HUDEP-2 (cell line): ENCODE results near the gene ADGRG6.
"Not testable (repeated sequence)": the region's sequence is repeated elsewhere in the genome, so short reads cannot be mapped to it uniquely, and the experiment has no call there.

Experiments used
- DNase-seq, 76 experiments: peaks; one replicate each; lab custom pipeline; 2025; ENCODE audit not compliant: unreplicated experiment in 76 of 76; lab: John Stamatoyannopoulos, UW

ADGRG6 gene

DNA sequence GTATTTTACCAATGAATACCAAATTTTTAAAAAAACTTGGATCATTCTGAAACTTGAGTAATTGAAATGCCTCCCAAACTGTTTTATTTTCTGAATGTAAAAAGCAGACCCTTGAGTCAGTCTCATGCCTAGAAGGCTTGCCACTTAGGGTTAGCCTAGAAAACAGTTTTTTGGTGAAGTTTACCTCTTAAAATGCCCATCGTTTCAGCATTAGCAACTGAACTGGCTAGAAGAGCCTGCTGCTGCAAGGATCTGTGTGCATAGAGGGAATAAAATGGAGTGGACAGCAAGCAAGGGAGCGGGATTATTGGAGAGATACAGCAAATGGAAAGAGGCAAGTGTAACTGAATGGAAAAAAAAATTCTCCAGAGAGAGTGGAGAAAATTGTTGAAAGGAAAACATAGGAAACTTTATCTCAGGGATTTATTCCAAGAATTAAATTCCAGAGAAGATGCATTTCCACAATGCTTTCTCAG is 40.1 kb downstream of the ADGRG6 start:
- no peak for DNase-seq

- DNase-seq: no peak
Measured at GRCh38 chr6:142342986-142343385, 41.2 kb downstream of the ADGRG6 start.

- no peak for DNase-seq
Measured at GRCh38 chr6:142343938-142344337, 42.1 kb downstream of the ADGRG6 start.

DNA sequence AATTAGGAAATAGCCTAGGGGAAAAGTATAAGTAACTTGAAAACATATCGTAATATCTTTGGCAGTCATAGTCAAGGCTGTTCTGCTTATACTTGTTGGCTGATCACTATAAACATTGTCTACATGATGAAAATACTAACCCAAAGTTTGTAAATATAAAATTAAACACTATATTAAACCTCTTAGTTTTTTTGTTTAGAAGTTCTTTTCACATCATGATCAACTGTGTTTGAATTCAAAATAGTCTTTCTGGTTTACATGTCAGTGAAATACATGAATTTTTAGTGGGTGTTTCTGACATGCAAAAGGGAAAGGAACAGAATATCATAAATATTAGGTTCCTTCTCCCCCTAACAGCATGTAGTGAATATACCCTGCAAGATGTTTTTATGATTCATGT is 43.5 kb downstream of the ADGRG6 start:
- no peak for DNase-seq

- DNase-seq: not testable (repeated sequence)
Measured at GRCh38 chr6:142346166-142346565, 44.4 kb downstream of the ADGRG6 start.

DNA sequence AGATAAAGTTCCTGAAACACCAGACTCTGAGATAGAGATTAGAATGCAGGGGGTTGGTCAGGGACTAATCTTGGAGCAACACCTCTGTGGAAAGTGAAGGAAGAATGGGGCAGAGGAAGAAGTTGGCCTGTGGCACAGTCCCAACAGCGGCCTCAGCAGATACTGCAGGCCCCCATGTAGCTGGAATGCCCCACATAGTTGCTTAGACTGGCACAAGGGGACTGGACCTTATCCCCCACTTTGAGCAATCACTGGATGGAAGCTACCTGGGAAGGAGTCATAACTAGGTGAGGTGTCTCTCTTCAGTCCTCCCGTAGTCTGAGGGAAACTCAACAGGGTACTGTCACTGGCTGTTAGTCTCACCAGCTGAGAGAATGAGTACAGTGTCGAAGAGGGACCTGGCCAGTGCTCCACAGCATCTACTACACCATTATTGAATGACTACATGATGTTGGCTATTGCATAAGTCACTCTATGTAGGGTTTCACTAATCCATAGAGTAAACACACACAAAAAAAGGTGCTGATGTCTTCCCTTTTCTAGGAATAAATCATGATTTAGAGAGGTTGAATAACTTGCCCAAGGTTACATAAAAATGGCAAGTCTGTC is 47.5 kb downstream of the ADGRG6 start:
- no peak for DNase-seq

DNA sequence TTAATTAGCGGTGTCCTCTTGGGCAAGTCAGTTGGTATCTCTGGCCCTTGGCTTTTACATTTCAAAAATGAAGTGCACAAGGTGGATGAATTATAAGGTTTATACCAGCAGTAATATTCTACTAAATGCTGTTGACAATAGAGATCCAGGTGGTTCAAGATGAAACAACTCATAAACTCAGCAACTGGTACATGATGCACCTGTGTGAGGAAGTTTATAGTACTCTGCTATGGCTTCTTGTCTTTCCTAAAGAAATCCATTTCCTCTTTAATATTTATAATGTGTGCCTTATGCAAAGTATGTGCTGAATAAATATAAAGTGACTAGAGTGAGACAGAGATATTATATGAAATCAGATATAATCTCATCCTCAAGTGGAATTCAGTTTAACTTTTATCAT is 48.5 kb downstream of the ADGRG6 start:
- DNase-seq: no peak

DNA sequence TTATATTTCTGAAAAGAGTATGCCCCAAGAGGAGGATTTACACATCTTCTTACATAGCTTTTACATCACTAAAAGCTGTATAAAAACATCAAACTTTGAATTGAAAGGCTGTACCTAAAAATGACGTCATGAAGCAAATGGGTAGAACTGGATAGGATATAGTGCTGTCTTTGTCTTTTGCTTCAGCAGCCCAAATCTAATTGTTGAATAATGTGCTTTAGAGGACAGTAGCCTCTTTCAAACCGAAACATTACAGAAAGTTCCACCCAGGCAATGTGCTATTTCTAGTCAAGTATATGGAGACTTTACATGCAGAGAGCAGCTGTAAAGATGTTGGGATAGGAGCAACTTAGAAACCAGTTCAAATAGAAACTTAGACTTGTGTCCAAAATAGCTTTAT is 51.9 kb downstream of the ADGRG6 start:
- DNase-seq: no peak

- DNase-seq: no peak
Measured at GRCh38 chr6:142354650-142355049, 52.8 kb downstream of the ADGRG6 start.

DNA sequence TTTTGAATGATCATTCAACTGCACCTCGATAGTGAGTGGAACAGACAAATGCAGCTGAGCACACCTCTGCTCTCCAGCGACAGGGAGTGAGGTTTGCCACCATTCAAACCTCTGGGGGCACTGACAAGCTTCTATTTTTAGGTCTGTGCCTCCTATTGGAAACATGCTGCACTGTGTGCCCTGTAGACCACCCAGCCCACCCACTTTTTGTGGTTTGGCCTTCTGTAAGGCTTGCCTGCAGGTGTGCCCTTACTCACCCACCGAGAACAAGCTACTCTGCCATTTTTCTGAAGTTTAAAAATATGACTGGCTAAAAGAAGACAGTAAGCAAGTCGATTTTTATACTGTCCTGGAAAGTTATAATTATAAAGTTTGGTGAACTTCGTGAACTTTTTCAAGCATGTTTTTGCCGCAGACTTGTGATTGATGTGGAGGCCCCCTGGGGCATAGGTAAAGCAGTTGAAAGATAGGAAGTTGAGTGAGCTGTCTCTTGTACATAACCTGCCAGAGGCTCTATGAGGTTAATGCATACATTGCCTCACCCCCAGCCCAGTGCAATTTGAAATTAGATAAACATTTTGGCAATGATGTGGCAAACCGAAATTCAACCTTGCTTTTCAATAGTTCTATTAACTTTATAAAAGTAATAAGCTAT is 53.8 kb downstream of the ADGRG6 start:
- no peak for DNase-seq

DNA sequence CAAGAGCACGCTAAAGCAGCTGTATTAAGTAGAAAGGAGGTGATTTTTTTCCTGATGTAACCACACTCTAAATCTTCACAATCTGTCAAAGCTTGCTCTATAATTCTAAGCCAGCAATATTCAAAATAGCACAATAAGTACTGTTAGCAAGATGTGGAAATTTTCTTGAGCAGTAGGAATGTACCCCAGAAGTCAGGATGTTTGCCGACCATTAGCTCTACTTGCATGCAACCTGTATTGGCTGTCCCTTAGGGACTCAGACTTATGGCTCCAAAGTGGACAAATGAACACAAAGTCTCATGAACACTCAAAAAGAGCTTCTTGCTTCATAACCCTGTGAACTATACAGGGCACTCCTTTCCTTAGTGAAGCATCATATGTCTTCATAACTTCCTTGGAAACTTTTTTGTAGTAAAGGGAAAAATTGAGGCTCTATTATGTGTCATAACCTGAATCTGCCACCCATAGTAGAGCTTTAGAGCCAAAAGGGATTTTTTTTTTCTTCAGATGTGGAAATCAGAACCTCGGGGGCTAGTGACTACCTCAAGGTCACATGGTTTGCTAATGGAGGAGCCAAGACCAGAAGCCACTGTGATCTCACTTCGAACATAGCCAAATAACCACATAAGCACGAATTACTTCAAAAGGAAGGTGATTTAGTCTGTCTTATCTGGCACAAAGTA is 54.5 kb downstream of the ADGRG6 start:
- DNase-seq: no peak

DNA sequence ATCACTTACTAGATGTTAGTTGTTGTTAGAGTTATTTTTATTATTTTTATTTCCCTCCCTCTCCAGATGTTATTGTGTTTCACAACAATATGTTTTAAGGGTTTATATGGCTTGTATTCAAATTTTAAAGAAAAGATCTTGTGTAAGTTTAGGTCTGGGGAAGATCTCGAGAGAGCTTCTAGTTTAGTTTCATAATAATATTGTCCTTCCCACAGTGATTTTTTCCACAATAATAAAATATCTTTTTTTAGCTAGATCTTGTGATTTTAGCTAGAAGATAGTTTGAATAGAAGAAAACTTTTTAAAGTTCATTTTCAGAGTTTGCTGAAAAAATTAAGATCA is 55.0 kb downstream of the ADGRG6 start:
- no peak for DNase-seq

- no peak for DNase-seq
Measured at GRCh38 chr6:142357879-142358278, 56.1 kb downstream of the ADGRG6 start.

GRCh38 chr6:142359271-142359960 is 57.6 kb downstream of the ADGRG6 start:
- DNase-seq: no peak

DNA sequence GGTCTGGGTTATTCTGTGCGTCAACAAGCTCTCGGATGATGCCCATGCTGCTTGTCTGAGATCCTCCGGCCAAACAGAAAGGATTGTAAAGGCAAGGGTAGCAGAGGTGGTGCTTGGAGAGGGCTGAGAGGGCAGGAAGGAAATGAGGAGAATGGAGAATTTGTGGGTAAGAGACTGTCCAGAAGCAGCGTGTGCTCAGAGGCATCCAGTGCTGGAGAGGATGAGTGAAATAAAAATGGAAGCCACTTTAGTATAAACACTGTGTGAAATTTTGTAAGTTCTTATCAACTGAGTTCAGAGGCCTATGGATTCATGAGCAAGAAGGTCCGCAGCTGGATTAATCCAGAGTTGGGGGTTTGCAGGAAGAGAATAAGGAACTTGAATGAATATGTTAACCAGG is 59.5 kb downstream of the ADGRG6 start:
- DNase-seq: no peak

DNA sequence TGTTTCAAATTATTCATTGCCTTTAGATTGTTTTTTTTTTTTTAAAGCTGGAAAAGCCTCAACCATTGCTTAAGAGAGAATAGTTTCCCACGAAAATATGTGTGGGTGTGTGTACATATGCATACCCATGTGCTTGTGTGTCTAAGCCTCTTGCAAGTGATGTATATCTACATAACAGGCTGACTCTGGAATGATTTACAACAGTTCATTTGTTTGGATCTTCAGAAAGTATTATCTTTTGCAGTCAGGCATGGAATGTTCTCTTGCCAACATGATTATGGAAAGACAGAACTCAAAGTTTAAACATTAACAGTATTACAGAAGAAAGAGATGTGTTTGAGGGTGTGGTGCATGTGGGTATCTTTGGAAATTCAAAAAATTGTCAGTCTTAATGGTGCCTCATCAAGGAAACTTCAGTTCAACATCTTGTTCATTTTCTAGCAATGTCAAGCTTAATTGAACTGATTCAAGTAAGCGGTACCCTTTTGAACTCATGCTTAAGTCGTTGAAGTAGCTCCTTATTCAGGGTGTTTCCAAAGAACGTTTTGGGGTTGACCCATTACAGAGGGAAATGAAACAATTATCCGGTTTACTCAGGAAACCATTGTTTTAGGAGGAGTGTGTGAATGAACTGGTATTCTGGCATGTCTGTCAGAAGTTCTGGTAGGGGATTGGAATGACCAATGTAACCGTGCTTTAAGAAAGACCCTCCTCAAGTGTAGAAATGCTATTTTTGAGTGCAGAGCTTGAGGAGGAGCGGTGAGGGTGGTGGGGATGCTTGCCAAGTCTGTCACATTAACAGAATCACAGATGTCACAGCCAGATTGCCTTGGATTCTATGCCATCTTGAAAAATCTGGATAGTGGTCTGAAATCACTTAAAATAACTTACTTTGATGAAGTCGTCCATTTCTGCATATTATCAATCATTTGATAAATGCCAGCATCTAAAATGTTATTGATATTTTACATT is 60.3 kb downstream of the ADGRG6 start:
- no peak for DNase-seq

DNA sequence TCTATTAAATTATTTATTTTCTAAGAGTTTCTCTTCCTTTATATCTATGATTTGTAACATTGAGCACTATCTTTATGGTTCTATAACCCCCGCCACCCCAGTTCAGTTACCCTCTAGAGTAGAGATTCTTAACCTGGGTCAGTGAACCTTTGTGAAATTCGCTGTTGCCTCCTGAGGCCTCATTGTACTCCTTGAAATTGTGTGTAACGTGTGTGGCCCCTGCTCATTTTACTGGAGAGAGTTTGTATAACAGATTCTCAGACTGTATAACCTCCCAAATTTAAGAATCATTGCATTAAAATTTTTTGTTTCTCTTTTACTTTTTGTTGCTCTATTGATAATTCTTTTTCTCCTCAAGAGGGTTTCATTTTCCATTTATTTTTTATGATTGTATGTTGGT is 65.3 kb downstream of the ADGRG6 start:
- DNase-seq: no peak

DNA sequence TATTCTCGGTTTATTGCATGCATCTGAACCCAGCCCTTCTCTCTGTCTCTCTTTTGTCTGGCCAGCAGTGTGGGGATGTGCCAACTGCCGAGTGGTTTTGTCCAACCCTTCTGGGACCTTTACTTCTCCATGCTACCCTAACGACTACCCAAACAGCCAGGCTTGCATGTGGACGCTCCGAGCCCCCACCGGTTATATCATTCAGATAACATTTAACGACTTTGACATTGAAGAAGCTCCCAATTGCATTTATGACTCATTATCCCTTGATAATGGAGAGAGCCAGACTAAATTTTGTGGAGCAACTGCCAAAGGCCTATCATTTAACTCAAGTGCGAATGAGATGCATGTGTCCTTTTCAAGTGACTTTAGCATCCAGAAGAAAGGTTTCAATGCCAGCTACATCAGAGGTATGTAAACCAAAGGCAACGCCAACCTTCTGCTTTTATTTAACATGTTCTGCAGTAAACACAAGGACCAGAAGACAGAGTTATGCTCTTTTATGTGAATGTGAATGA is 65.8 kb downstream of the ADGRG6 start:
- DNase-seq: no peak

- no peak for DNase-seq
Measured at GRCh38 chr6:142369266-142369665, 67.5 kb downstream of the ADGRG6 start.

DNA sequence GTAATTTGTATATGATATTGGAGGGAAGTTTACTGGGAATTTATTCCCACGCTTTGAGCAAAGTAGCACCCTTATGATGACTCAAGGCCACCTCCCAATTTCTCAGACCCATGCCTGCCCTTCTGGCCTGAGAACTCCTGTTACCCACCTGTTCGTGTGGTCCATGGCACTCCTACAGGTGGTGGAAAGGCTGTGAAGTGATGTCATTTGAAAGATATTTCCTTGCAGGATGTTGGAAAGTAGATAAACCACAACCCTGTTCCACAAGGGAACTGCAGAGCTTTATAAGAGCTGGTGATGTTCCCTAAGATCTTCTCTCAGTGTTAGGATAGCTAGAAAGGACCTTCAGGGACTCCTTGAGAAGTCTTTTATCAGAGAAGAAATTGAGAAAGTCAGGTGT is 70.5 kb downstream of the ADGRG6 start:
- DNase-seq: no peak
